ENCODE measurements around the gene GBP1. TPM values are rescaled to one million over a fixed set of nuclear protein-coding genes. Genes with fewer than 3 reads are reported as not detected.
"Not testable (repeated sequence)": the region's sequence is repeated elsewhere in the genome, so short reads cannot be mapped to it uniquely, and the experiment has no call there.

The GBP1 gene
- total RNA-seq, 1 experiment from 2014 or later: not detected

DNA sequence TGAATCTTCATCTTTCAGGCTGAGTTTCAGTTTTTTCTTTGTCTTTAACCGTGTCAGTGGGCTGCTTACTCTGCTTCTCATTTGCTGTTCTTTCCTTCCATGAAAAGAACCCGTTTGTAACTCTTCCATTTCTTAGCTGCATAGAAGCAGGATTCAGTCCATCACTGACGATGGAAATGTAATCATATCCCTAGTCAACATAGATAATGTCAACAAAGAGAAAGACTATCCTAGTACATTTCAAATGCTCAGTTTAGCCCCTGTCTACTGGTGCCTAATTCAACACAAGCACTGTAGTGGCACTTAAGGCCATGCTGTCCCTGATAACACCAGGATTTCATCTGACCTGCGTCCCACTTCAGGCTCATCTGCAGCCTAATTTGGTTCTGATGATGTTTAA, 376 bp downstream of the GBP1 start:
- in situ Hi-C loops (cut with HindIII; ENCODE audit: low sequenced_read_pairs): no loop called here
- no peak for DNase-seq (ENCODE audit: low spot score)

DNA sequence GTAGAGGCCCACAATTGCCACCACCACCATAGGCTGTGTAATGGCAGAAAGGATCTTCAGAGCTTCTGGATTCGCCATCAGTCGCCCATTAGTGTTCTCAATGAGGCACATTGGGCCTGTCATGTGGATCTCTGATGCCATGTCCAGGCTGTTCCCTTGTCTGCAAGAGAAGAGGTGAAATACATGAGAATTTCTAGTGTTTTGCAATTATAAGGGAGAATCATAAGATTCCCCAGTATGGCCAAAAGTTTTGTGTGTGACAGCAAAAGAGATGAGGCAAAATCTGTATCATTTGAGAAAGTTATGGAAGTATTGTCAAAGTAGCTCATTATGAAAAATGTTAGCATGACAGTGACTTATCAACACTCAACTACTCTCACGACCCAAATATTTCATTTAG, 1.9 kb downstream of the GBP1 start:
- no peak for DNase-seq (ENCODE audit: low spot score)
- in situ Hi-C loops (cut with HindIII; ENCODE audit: low sequenced_read_pairs): no loop called here

DNA sequence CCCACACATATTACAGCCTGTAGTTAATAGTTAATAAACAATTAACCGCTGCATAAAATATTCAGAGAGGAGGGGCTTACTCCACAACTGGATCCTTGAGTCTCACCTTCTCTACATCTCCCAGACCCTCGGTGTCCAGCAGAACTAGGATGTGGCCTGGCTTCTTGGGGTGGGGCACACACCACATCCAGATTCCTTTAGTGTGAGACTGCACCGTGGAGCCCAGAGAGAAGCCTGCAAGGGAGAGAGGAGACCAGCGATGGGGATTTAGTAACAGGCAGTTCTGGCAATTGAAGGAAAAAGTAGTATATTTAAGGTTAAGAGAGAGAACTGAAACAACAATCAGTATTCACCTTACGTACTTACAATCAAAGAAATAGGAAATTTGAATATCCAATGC, 4.9 kb downstream of the GBP1 start:
- in situ Hi-C loops (cut with HindIII; ENCODE audit: low sequenced_read_pairs): no loop called here
- no peak for DNase-seq (ENCODE audit: low spot score)

DNA sequence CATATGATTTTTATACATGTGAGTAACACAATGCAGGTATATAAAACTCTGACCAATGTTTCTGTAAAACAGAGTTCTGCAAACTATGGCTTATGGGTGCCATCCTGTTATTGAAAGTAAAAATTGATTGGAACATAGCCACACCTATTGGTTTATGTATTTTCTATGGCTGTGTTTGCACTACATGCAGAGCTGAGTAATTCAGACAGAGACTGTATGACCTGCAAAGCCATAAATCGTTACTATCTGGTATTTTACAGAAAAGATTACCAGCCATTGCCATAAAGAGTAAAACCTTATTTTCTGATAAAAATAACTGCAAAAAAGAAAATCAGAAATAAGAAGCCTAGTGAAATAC, 13.1 kb downstream of the GBP1 start:
- in situ Hi-C loops (cut with HindIII; ENCODE audit: low sequenced_read_pairs): no loop called here
- DNase-seq (ENCODE audit: low spot score): no peak

DNA sequence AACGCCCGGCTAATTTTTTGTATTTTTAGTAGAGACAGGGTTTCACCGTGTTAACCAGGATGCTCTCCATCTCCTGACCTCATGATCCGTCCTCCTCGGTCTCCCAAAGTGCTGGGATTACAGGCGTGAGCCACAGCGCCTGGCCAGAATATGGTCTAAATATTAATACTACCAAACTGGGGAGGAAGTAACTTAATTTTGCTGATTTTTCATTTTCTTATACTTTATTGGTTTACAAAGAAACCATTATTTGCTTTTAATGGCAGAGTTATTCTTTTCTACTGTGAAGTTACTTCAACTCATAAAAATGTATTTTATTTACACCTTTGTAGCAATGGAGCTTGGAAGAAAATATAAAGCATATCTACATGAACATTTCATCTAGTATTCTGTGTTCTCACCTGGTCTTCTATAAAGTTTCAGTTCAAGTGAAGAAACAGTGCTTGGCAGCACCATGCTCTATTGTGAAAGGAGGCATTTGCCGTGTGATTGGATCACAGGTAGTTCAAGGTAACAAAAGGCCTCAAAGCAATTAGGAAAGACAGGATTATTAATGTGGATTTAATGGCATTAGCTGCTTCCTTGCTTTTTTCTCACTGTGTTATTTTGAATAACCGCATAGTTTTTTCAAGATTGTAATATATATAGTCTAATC, 13.6 kb downstream of the GBP1 start:
- no peak for DNase-seq (ENCODE audit: low spot score)
- in situ Hi-C loops (cut with HindIII; ENCODE audit: low sequenced_read_pairs): no loop called here

DNA sequence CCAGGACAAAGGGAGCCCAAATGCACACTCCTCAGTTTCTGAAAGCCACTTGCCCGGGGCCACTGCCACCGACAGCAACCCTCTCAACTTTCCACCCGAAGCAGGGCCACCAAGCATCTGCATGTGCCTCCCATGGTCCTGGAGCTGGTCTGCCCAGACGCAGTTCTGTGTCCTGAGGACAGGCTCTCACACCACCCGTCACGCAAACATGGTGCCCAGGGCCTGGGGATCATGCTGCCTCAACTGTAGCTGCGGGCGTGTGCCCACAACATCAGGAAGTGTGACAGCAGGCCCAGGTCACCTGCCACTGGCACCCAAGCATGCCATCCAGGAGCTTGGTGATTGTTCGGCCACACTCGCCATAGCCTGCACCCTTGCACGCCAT, 14.4 kb downstream of the GBP1 start:
- in situ Hi-C loops (cut with HindIII; ENCODE audit: low sequenced_read_pairs): no loop called here
- DNase-seq (ENCODE audit: low spot score): no peak

DNA sequence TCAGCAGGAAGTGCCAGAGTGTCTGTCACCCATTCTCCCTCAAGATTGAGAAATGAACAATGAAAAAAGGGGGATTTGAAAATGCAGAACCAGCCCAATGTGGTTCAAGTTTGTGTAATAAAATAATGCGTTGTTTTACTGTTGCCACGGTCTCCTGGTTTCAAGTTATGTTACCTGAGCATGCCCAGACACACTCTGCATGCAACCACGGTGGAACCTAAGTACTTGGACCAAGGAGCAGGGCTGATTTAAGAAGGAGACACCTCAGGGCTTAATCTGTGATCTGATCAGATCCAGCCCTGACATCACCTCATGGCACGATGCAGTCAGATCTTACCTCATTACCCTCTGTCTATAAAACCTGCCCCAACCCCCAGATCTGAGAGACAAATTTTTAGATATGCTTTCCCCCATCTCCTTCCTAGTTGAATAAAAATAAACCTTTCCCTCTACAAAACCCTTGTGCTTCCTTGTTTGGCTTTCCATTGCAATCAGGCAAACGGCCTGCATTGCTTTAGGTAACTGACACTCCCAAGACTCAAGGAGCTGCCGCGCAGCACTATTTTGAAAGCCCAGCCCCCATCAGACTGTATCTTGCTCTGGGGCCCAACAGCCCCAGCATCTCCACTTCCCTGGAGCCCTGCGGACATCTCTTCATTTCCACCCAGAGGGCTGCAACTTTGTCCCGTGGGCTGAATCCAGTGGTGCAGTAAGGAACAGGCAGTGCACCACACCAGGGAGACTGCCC, 14.9 kb downstream of the GBP1 start:
- DNase-seq (ENCODE audit: low spot score); in situ Hi-C loops (cut with HindIII; ENCODE audit: low sequenced_read_pairs): not testable (repeated sequence)

DNA sequence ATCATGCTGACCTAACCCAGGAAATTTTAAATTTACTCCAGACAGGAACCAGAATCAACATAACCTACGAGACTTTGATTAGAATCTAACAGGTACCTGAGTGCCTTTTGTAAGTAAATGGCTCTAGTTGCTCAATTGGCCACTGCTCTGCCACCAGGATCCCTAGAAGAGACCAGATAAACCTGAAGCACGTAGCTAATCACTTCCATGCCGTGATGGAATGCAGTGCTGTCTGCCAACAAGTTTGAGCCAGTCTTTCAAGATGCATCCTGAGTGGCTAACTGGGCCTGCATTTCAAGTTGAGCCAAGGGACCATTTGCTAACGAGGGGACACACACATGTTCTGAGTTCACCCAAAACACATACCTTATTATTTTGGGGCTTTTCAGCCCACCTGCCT, 15.8 kb downstream of the GBP1 start:
- DNase-seq (ENCODE audit: low spot score); in situ Hi-C loops (cut with HindIII; ENCODE audit: low sequenced_read_pairs): not testable (repeated sequence)

DNA sequence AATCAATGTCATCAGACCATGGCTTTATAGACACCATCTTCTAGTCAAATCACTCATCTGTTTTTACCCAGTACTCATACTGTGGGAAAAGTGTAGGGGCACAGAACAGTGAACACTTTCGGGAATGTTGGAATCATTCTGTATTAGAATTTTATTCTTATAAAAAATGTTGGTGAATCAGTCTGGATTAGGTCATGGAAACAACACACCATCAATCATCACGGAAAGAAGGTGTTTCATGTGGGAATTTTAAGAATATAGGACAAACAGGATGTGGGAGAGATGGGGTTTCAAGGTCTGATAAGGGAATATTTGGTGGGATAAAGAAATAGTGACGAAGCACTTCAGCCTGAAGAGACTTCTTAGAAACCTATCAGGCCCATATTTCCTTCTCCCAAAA, 17.3 kb downstream of the GBP1 start:
- DNase-seq (ENCODE audit: low spot score): no peak
- in situ Hi-C loops (cut with HindIII; ENCODE audit: low sequenced_read_pairs): no loop called here

DNA sequence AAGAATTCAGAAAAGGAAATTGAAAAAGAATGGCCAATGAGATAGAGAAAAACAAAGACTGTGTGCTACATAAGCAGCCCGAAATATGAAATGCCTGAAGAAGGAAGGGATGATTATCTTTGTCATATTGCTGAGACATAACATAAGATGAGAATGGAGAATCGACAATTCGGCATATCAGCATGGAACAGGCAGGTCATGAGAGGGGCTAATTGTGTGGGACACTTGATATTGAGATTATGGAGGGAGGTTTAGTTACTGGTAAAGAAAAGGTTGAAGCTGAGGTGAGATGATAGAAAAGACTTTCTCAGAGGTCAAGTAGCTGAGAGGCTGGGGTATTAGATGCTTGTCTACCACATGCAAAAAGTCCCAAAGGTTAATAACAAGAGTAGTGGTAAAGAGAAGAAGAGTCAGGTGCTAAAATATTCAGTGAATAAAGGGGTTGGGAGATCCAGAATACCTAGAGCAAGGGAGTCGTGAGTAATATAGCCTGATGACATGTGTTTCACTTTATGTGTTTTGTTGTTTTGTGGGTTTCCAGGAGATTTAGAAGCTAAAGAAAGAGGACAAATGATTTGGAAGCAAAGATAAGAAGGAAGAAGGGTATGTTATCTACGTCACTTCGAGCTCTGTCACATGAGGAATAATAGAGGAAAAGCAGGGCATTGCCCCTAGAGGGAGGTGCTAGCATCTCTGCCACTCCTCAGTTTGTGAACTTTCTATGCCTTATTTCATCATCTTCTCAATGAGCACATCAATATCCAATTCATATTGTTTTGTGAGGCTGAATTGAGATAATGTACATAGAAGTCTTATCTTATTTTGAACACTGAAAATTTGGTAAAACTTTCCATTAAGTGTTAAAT, 18.5 kb downstream of the GBP1 start:
- DNase-seq (ENCODE audit: low spot score); in situ Hi-C loops (cut with HindIII; ENCODE audit: low sequenced_read_pairs): not testable (repeated sequence)

DNA sequence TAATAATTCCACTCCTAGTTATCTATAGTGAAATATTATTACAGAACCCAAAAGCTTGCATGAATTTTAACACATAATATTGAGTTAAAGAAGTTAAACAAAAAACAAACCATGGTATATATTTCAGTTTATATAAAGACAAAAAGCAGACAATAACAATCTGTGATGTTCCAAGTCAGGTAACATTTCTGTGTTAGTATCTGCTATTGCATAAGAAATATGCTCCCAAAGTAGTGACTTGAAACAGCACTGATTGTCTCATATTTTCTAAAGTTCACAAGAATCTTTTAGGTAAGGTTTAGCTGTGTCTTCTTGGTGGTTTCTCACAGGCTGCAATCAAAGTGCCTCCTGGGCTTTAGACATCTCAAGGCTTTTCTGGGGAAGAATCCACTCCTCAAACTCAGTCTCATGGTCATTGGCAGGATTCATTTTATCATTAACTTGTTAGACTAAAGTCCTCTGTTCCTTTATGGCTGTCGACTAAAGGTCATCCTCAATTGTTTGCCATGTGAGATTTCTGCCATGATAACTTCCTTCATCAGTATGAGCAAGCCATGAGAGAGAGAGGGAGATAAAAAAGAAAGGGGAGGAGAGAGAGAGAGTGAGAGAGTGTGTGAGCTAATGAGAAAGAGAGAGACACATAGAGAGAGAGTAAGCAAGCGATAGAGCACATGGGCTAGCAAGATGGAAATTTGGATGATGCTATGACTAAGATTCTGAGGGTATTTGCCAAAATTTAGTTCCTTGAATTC, 19.9 kb downstream of the GBP1 start:
- DNase-seq (ENCODE audit: low spot score): no peak

DNA sequence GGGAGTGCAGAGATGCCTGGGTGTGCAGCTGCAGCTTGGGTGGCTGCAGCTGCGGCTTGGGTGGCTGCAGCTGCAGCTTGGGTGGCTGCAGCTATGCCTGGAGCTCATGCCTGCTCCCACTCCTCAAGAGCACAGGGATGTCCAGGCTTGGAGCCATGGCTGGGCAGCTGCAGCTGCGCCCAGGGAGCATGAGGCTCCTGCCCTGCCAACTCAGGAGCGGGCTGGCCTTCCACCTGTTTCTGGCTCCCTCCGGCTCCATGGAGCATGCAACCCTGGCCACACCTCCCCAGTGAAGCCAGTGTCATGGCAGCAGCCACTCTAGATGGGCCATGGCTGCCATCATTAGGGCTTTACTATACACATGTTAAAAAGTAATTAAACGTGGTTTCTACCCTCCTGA, 21.1 kb downstream of the GBP1 start:
- in situ Hi-C loops (cut with HindIII; ENCODE audit: low sequenced_read_pairs): no loop called here
- DNase-seq (ENCODE audit: low spot score): no peak

More for the DNA sequence above, 19.9 kb downstream of the GBP1 start:
- in situ Hi-C loops (cut with HindIII; ENCODE audit: low sequenced_read_pairs): no loop called here

DNA sequence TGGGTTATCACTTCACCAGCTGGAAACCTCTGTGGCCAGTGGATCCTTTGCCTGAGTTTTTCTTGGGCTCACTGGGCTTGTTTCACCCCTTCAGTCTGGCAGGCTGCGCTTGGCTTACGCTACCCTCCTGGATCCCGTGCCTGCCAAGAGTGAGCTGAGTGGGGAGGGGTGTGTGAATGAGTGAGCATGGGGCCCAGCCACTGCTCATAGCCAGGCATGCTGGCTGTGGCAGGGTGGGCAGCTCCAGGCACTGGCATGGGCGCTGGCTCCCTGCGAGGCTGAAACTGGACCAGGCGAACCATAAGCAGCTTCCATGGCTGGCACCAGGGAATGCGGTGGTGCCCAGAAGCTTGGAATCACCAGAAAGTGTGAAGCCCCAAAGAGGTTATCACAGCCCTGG, 22.5 kb downstream of the GBP1 start:
- DNase-seq (ENCODE audit: low spot score): no peak
- in situ Hi-C loops (cut with HindIII; ENCODE audit: low sequenced_read_pairs): no loop called here

DNA sequence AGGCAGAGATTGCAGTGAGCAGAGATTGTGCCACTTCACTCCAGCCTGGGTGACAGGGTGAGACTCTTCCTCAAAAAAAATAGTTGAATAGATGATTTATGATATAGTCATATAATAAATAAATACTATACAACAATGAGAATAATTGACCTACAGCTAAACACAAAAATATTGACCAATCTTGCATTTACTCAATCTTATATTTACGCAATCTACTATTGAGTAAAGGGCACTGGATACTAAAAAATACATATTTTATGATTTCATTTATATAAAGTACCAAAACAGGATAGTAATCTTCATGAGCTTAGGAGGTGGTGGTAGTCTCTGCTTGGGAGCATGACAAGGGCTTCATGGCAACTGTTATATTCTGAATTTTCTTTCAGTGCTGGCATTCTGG, 23.3 kb downstream of the GBP1 start:
- in situ Hi-C loops (cut with HindIII; ENCODE audit: low sequenced_read_pairs): no loop called here
- DNase-seq (ENCODE audit: low spot score): no peak

DNA sequence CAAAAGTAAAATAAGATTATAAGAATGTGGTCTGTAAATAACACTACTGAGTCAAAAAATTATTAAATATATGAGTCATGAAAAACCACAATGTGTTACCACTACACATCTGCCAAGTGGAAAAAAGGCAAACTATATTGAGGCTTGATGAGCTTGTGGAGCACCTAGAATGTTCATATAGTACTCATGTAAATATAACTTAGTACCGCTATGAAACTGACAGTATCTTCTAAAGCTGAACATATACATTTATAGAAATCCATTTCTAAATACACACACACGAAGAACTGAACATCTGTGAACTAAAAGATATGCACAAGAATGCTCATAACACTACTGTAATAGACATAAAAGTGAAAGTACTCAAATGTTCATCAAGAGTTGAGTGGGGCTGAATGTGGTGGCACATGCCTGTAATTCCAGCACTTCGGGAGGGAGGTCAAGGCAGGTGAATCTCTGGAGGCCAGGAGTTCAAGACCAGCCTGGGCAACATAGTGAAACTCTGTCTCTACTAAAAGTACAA, 23.8 kb downstream of the GBP1 start:
- in situ Hi-C loops (cut with HindIII; ENCODE audit: low sequenced_read_pairs): no loop called here
- DNase-seq (ENCODE audit: low spot score): no peak

DNA sequence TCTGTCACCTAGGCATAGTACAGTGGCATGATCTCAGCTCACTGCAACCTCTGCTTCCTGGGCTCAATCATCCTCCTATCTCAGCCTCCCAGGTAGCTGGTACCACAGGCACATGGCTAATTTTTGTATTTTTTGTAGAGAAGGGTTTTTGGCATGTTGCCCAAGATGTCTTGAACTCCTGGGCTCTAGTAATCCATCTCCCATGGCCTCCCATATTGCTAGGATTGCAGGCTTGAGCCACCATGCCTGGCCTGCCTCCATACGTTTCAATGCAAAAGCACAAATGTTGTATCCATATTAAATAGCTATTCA, 24.7 kb downstream of the GBP1 start:
- in situ Hi-C loops (cut with HindIII; ENCODE audit: low sequenced_read_pairs): no loop called here
- DNase-seq (ENCODE audit: low spot score): no peak

DNA sequence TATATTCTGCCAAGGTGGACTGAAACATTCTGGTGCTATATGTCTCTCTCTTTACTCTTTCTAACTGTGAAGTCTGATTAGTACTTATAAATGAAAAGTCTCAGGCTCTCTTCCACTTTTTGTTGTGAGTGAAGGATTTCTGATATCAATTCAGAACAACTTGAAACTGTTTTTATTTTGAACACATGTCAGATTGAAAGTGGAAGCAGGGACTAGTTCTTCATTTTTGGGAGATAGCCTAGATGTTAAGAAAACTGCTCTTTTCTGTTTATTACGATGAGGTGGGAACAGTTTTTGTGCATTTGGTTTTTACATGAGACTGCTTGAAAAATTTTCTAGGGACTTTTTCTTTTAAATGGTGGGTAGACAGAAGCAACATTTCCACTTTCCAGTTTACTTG, 27.8 kb downstream of the GBP1 start:
- no peak for DNase-seq (ENCODE audit: low spot score)
- in situ Hi-C loops (cut with HindIII; ENCODE audit: low sequenced_read_pairs): no loop called here

DNA sequence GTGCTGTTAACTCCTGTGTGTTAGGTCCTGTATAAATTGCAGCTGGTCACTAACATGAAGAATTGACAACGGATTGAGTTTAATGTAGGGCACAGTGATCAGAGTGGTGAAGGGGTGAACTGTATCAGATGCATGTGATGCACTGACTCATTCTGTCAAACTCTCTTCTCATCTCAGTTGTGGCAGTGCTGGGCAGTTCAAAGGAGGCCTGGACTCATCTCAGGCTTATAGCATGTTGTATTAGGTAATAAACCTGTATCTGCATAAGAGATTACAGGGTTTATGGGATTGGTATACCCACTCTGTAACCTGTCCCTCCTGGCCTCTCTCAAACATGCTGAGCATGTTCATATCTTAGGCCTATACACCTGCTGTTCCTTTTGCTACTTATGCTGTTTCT, 29.9 kb downstream of the GBP1 start:
- no peak for DNase-seq (ENCODE audit: low spot score)
- in situ Hi-C loops (cut with HindIII; ENCODE audit: low sequenced_read_pairs): no loop called here

DNA sequence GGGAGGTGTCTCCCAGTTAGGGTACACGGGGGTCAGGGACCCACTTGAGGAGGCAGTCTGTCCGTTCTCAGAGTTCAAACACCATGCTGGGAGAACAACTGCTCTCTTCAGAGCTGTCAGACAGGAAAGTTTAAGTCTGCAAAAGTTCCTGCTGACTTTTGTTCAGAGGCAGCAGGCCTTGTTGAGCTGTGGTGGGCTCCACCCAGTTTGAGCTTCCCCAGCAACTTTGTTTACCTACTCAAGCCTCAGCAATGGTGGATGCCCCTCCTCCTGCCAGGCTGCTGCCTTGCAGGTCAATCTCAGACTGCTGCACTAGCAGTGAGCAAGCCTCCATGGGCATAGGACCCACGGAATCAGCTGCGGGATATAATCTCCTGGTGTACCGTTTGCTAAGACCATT, 31.0 kb downstream of the GBP1 start:
- in situ Hi-C loops (cut with HindIII; ENCODE audit: low sequenced_read_pairs); DNase-seq (ENCODE audit: low spot score): not testable (repeated sequence)
